NCI-H2196 (cell line): Measurements from ENCODE around the gene APBA3.

Source experiments
- DNase-seq: peaks from one replicate; lab custom pipeline; 2025; ENCODE audit not compliant: unreplicated experiment; lab: John Stamatoyannopoulos, UW

The APBA3 gene

DNA sequence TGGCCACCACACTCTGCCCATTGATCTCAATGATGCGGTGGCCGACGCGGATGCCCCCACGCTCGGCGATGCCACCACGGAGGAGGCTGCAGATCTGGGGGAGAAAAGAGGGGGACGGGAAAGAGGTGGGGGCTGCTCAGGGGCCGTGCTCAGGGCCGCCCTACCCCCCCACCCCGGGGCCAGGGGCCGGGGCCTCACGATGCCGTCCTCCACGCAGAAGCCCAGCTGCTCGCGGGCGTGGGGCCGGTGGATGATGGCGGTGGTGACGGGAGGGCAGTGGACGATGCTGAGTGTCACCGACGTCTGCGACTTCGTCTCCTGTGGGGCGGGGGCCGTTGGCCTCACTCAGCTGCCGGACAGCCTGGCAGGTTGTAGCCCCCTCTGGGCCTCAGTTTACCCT lies 10.3 kb downstream of the APBA3 start:
- no peak for DNase-seq

DNA sequence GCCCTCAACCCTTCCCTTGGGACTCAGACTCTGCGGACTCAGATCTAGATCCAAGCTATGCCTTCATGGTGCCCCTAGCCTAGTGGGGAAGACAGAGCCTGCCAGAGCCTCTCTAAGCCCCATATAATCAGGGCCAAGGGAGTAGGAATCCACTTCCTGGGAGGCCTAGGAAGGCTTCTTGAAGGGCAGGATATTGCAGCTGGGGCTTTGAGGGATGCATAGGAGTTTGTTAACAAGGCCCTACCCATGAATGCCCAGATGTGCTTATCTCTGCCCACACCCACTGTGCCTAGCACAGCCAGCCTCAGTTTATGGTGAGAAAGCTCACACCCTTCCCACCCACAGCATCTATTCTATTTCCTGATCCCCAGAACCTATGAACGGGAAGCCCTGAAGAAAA lies 11.3 kb downstream of the APBA3 start:
- DNase-seq: no peak

DNA sequence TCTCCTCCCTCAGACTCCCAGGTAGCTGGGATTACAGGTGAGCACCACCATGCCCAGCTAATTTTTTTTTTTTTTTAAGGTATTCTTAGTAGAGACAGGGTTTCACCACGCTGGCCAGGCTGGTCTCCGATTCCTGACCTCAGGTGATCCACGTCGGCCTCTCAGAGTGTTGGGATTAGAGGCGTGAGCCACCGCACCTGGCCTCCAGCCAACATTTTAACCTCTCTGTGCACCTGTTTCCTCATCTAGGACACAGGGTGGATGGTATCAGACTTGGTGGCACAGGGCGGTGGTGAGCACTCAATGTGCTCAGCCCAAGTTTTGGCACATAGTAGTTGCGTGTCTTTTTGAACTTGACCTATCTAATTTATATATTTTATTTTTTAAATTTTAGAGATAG lies 12.5 kb downstream of the APBA3 start:
- DNase-seq: peak; percentile 37

DNA sequence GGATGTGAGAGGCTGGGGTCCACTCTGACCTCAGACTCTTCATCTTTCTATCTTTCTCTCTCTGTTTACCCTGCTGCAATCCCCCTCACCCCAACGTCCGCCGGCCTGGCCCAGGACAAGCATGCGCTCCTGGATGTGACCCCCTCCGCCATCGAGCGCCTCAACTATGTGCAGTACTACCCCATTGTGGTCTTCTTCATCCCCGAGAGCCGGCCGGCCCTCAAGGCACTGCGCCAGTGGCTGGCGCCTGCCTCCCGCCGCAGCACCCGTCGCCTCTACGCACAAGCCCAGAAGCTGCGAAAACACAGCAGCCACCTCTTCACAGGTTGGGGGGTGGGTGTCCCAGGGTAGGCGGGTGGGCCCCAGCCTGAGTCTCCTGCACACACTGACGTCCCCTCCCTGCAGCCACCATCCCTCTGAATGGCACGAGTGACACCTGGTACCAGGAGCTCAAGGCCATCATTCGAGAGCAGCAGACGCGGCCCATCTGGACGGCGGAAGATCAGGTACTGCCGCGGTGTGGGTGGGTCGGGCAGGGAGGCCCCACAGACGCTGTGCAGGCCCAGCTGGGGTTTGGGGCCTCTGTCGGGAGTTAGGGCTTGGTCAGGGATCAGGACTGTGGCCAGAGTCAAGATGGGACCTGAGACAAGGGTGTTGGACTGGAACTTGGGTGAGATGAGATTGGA lies 15.0 kb downstream of the APBA3 start:
- DNase-seq: no peak

GRCh38 chr19:3745363-3746045 lies 16.0 kb downstream of the APBA3 start:
- DNase-seq: no peak

- peak; percentile 11 for DNase-seq
Observed at GRCh38 chr19:3743486-3743885, 18.0 kb downstream of the APBA3 start.

GRCh38 chr19:3740431-3740830 lies 21.1 kb downstream of the APBA3 start:
- DNase-seq: no peak

GRCh38 chr19:3738477-3739220 lies 22.8 kb downstream of the APBA3 start:
- no peak for DNase-seq

DNA sequence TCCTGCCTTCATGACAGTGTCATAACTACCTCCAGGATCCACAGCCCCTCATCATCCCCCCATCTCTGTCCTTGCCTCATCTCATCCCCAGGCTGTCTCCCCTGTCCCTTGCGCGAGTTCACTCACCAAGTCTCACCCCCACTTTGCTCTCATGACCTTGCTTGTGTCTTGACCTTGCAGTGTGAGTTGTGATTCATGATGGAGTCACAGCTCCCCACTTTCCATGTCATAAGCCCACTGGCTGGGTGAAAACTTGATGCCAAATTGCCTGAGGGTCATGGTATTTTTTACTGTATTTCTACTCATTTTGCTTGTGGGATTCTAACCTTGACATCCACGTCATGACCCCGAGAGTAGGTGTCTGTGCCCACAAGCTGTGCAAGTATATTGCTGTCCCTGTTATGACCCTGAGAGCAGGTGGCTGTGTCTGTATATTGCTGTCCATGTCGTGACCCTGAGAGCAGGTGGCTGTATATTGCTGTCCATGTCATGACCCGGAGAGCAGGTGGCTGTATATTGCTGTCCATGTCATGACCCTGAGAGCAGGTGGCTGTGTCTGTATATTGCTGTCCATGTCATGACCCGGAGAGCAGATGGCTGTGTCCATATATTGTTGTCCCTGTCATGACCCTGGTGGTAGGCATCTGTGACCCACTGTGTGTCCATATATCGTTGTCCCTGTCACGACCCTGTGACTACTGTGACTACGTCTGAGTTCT lies 23.8 kb downstream of the APBA3 start:
- no peak for DNase-seq

GRCh38 chr19:3736106-3736724 lies 25.3 kb downstream of the APBA3 start:
- no peak for DNase-seq

DNA sequence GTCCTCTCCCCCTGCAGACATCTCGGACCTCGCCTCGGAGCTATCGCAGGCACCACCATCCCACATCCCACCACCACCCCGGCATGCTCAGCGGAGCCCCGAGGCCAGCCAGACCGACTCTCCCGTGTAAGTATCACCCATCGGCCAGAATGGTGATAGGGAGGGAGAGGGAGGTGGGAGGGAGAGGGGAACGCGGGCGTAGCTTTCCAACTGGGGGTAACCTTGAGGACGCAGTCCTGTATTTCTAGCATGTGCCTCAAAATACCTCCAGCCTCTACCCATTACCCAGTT lies 27.2 kb downstream of the APBA3 start:
- no peak for DNase-seq

DNA sequence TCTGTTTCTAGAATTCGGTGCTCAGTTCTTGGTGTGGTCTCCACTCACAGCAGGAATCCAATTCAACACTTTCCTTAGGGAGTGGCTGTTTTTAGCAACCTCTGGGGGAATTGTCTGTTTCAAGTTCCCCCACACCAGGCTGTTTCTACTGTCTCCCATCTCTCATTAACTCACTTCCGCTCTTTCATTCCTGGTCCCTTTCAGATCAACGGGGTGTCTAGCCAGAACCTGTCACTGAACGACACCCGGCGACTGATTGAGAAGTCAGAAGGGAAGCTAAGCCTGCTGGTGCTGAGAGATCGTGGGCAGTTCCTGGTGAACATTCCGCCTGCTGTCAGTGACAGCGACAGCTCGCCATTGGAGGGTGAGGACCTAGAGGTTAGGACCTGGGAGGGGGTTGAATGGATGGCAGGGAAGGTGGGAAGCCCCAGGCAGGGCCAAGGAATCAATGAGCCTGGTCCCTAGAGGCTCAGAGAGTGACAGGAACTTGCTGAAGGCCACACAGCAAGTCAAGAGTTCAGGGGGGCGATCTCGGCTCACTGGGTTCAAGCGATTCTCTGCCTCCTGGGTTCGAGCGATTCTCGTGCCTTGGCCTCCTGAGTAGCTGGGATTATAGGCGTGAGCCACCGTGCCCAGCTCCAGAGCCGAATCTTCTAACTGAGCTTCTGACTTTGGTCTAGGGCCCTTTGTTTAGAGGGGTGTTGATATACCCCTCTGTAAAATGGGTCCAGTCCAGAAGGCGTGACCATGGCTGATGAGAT lies 27.8 kb downstream of the APBA3 start:
- DNase-seq: no peak

GRCh38 chr19:3732108-3732507 lies 29.4 kb downstream of the APBA3 start:
- DNase-seq: no peak

DNA sequence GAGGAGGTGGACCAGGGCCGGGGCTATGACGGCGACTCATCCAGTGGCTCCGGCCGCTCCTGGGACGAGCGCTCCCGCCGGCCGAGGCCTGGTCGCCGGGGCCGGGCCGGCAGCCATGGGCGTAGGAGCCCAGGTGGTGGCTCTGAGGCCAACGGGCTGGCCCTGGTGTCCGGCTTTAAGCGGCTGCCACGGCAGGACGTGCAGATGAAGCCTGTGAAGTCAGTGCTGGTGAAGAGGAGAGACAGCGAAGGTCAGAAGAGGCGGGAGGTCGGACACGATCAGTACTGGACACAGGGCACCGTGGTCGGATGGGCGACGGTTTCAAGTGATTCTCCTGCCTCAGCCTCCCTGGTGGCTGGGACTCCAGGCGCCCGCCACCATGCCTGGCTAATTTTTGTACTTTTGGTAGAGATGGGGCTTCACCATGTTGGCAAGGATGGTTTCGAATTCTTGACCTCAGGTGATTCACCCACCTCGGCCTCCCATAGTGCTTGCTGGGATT lies 31.0 kb downstream of the APBA3 start:
- no peak for DNase-seq

GRCh38 chr19:3725640-3726310 lies 35.7 kb downstream of the APBA3 start:
- peak; percentile 90 for DNase-seq

DNA sequence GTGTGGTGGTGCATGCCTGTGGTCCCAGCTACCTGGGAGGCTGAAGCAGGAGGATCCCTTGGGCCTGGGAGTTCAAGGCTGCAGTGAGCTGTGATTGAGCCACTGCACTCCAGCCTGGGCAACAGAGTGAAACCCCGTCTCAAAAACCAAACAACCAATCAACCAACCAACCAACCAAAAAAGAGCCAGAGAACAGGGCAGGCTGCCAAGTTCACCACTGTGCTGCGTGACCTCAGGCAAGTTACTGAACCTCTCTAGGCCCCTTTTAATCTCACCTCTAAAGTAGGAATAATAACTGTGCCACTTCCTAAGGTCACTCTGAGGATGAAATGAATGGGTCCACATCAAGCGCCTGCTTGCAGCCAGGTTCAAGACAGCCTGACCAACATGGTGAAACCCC lies 36.4 kb downstream of the APBA3 start:
- no peak for DNase-seq

GRCh38 chr19:3723883-3724282 lies 37.6 kb downstream of the APBA3 start:
- DNase-seq: no peak

DNA sequence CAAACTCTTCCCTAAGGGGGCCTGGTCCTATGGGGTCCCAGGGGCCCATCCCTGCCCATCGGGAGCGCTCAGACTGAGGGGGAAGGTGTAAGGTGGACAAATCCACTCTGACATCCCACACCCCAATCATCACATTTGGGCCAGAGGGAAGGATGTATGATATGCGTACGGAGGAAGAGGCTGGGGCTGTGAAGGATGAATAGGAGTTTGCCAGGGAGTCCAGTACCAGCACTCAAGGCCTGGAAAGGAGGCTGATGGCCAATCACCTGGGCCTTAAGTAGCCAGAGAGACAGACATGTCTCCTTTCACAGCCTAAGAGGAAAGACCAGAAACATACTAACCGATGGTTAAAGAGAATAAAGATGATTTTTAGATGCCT lies 38.4 kb downstream of the APBA3 start:
- DNase-seq: no peak

GRCh38 chr19:3722443-3723109 lies 38.9 kb downstream of the APBA3 start:
- DNase-seq: peak; percentile 59
